ENCODE results near the gene ARHGEF2. TPM values are rescaled to one million over a fixed set of nuclear protein-coding genes. Genes with fewer than 3 reads are reported as not detected.

The ARHGEF2 gene
- total and polyA plus RNA-seq, 2 of the 13 experiments (the other 11 are each of a cell fraction or from before 2014, with no cell fraction given) = 16.1 to 32.1 TPM

DNA sequence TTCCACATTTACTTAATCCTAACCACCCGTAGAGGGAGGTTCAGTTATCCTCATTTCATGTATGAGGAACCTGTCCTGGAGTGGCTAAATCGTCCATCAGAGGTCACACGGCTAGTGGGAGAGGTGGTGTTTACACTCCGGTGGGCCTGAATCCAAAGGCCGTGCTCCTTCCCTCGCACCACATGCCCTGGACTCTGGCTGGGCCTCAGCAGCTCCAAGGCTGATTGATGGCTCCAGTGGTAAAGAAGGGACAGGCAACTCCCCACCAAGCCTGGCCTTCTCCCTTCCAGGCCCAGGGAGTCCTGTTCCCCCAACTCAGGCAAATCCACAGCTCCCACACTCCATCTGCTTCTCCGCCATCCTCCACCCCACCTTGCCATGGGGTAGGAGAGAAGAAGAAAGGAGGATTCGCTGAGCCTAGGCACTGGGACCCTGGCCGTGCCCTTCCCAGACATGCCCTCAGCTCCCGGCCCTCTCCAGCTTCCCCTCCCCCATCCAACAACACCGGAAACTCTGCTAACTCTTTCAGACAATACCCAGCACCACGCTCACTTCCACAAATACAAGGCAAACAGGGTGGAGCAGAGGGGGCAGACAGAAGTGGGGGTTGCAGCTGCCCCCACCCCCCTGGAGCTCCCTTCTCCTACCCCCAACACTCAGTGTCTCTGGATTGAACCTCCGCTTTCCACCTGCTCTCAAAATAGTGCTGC is 10.9 kb downstream of the ARHGEF2 start (continued):
- TF ChIP-seq, protein P1, sequence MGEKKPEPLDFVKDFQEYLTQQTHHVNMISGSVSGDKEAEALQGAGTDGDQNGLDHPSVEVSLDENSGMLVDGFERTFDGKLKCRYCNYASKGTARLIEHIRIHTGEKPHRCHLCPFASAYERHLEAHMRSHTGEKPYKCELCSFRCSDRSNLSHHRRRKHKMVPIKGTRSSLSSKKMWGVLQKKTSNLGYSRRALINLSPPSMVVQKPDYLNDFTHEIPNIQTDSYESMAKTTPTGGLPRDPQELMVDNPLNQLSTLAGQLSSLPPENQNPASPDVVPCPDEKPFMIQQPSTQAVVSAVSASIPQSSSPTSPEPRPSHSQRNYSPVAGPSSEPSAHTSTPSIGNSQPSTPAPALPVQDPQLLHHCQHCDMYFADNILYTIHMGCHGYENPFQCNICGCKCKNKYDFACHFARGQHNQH (CRISPR knock-in tag; IDR thresholded peaks at IDR 0.05) = peak; percentile 58; the same call in 1 of the 2 replicates
- TF ChIP-seq NPAS2 (CRISPR knock-in tag; IDR thresholded peaks at IDR 0.05; ENCODE audit: borderline replicate concordance) (no peak), ZNF672 (CRISPR knock-in tag; IDR thresholded peaks at IDR 0.05) (no peak), ZNF441 (CRISPR knock-in tag; IDR thresholded peaks at IDR 0.05; ENCODE audit: borderline replicate concordance) (peak; percentile 69; the same call in 1 of the 2 replicates), MTA3 (CRISPR knock-in tag; IDR thresholded peaks at IDR 0.05) (no peak), ZFYVE20 (CRISPR knock-in tag; IDR thresholded peaks at IDR 0.05; ENCODE audit: borderline replicate concordance, low read depth) (no peak), NBN (conservative IDR thresholded peaks at IDR 0.05) (no peak), ZNF33A (CRISPR knock-in tag; IDR thresholded peaks at IDR 0.05; ENCODE audit: borderline replicate concordance) (no peak), KLF12 (CRISPR knock-in tag; IDR thresholded peaks at IDR 0.05; ENCODE audit: borderline replicate concordance) (no peak), ZBTB21 (CRISPR knock-in tag; IDR thresholded peaks at IDR 0.05) (no peak), ZNF7 (CRISPR knock-in tag; IDR thresholded peaks at IDR 0.05) (no peak), ONECUT2 (CRISPR knock-in tag; IDR thresholded peaks at IDR 0.05) (no peak), SETDB1 (CRISPR knock-in tag; IDR thresholded peaks at IDR 0.05; ENCODE audit: borderline replicate concordance) (no peak), ZNF451 (CRISPR knock-in tag; IDR thresholded peaks at IDR 0.05) (no peak; the same call in 1 of the 2 replicates), ATF7 (IDR thresholded peaks at IDR 0.05) (no peak), ATF7 (CRISPR knock-in tag; IDR thresholded peaks at IDR 0.05) (no peak)
- TF ChIP-seq, protein P2, sequence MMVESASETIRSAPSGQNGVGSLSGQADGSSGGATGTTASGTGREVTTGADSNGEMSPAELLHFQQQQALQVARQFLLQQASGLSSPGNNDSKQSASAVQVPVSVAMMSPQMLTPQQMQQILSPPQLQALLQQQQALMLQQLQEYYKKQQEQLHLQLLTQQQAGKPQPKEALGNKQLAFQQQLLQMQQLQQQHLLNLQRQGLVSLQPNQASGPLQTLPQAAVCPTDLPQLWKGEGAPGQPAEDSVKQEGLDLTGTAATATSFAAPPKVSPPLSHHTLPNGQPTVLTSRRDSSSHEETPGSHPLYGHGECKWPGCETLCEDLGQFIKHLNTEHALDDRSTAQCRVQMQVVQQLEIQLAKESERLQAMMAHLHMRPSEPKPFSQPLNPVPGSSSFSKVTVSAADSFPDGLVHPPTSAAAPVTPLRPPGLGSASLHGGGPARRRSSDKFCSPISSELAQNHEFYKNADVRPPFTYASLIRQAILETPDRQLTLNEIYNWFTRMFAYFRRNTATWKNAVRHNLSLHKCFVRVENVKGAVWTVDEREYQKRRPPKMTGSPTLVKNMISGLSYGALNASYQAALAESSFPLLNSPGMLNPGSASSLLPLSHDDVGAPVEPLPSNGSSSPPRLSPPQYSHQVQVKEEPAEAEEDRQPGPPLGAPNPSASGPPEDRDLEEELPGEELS (CRISPR knock-in tag; IDR thresholded peaks at IDR 0.05) = peak; percentile 31
- TF ChIP-seq, protein P3, sequence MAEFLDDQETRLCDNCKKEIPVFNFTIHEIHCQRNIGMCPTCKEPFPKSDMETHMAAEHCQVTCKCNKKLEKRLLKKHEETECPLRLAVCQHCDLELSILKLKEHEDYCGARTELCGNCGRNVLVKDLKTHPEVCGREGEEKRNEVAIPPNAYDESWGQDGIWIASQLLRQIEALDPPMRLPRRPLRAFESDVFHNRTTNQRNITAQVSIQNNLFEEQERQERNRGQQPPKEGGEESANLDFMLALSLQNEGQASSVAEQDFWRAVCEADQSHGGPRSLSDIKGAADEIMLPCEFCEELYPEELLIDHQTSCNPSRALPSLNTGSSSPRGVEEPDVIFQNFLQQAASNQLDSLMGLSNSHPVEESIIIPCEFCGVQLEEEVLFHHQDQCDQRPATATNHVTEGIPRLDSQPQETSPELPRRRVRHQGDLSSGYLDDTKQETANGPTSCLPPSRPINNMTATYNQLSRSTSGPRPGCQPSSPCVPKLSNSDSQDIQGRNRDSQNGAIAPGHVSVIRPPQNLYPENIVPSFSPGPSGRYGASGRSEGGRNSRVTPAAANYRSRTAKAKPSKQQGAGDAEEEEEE (CRISPR knock-in tag; IDR thresholded peaks at IDR 0.05; ENCODE audit: borderline replicate concordance) = no peak
- TF ChIP-seq, protein P4, sequence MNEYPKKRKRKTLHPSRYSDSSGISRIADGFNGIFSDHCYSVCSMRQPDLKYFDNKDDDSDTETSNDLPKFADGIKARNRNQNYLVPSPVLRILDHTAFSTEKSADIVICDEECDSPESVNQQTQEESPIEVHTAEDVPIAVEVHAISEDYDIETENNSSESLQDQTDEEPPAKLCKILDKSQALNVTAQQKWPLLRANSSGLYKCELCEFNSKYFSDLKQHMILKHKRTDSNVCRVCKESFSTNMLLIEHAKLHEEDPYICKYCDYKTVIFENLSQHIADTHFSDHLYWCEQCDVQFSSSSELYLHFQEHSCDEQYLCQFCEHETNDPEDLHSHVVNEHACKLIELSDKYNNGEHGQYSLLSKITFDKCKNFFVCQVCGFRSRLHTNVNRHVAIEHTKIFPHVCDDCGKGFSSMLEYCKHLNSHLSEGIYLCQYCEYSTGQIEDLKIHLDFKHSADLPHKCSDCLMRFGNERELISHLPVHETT (CRISPR knock-in tag; conservative IDR thresholded peaks at IDR 0.05) = peak; percentile 62; the same call in 1 of the 2 replicates
- TF ChIP-seq, protein P5, sequence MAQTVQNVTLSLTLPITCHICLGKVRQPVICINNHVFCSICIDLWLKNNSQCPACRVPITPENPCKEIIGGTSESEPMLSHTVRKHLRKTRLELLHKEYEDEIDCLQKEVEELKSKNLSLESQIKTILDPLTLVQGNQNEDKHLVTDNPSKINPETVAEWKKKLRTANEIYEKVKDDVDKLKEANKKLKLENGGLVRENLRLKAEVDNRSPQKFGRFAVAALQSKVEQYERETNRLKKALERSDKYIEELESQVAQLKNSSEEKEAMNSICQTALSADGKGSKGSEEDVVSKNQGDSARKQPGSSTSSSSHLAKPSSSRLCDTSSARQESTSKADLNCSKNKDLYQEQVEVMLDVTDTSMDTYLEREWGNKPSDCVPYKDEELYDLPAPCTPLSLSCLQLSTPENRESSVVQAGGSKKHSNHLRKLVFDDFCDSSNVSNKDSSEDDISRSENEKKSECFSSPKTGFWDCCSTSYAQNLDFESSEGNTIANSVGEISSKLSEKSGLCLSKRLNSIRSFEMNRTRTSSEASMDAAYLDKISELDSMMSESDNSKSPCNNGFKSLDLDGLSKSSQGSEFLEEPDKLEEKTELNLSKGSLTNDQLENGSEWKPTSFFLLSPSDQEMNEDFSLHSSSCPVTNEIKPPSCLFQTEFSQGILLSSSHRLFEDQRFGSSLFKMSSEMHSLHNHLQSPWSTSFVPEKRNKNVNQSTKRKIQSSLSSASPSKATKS (CRISPR knock-in tag; IDR thresholded peaks at IDR 0.05) = no peak
- TF ChIP-seq, protein P6, sequence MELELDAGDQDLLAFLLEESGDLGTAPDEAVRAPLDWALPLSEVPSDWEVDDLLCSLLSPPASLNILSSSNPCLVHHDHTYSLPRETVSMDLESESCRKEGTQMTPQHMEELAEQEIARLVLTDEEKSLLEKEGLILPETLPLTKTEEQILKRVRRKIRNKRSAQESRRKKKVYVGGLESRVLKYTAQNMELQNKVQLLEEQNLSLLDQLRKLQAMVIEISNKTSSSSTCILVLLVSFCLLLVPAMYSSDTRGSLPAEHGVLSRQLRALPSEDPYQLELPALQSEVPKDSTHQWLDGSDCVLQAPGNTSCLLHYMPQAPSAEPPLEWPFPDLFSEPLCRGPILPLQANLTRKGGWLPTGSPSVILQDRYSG (CRISPR knock-in tag; IDR thresholded peaks at IDR 0.05) = no peak

Measured in HepG2 (cell line).